Glomerular visceral epithelial cell (primary cell): ENCODE measurements around the gene LBHD2.

Experiments
- DNase-seq: peaks from one replicate; pipeline ENCODE4 v3.0.0-alpha.2; 2016; ENCODE audit errors: extremely low spot score

The LBHD2 gene

GRCh38 chr14:103091041-103091882 lies 7.3 kb downstream of the LBHD2 start:
- no peak for DNase-seq

DNA sequence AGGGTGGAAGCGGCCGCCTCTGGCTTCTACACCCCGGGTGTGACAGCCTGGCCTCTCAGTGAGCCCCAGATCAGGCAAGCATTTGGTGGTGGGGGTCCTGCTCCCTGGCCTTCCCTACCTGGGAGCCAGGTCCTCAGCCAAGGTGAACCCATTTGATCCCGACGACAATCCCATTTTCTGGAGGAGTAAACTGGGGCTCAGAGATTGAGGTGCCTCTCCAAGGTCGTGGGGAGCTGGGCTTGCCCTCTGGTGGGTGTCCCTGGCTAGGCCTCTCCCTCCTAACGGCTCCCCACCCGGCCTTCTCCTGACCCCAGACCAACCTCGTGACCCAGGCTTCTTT lies 7.8 kb downstream of the LBHD2 start:
- DNase-seq, result no peak

DNA sequence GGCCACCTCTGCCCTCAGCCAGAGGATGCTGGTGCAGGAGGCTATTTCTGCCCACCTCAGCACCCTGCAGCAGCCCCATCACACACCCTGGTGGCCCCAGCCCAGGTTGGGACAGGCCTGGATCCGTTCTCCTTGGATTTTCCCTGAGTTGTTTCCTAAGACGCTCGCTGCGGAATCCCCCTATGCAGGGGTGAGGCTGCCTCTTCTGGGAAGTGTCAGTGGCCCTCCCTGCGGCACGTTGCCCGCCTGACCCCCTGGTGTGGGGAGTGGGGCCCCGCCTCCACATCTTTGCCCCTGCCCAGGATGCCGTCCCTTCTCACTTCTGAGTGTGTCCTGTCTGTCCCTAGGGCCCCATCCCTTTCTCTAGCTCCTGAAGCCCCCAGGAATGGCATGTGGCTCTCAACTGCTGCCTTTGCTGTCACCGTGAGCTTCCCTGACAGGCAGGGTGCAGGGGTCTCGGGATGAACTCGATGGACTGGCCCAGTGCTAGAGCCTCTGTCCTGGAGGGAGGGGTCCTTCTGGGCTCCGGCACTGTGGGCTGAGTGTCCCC lies 9.9 kb downstream of the LBHD2 start:
- DNase-seq, result no peak

- peak; percentile 44 for DNase-seq
These were observed 10.6 kb downstream of the LBHD2 start, which contains the start of gene EXOC3L4 for GRCh38 chr14:103094406-103095209. Gene EXOC3L4 (plus strand): TSS chr14:103094725. CDS start chr14:103100220, 5,495 bp downstream.

GRCh38 chr14:103095210-103095778 lies 11.3 kb downstream of the LBHD2 start:
- no peak for DNase-seq

- no peak for DNase-seq
These were observed 12.4 kb downstream of the LBHD2 start for GRCh38 chr14:103096387-103096786.

DNA sequence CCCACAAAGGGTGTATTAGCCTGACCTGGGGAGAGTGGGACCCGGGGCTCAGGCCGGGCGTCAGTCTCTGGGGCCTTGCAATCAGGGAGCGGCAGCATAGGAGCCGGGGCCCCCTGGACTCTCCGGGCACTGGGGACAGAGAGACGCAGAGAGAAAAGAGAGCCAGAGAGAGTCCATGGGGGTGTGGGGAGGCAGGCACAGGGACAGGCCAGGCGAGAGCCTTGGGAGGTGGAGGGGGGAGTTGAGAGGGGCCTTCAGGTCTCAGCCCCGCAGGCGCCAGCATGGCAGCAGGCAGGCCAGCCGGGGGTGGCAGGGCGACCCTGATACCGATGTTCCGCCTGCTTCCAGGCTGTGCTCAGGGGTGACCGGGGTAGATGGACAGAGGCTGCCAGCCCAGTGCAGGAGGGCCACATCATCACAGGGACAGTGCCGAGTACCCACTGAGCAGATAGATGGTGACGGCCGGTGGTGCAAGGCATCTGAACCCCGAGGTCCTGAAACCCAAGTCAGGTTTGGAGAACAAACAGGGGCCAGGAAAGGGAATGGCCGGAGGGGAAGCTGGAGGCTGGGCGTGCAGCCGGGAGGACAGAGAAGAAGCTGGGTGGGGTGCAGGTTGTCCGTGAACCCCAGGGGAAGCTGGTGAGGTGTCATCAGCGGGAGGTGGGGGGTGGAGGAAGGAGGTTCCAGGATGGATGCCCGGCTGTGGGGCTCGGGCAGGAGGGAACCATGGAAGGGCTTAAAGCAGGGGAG lies 13.4 kb downstream of the LBHD2 start:
- no peak for DNase-seq

DNA sequence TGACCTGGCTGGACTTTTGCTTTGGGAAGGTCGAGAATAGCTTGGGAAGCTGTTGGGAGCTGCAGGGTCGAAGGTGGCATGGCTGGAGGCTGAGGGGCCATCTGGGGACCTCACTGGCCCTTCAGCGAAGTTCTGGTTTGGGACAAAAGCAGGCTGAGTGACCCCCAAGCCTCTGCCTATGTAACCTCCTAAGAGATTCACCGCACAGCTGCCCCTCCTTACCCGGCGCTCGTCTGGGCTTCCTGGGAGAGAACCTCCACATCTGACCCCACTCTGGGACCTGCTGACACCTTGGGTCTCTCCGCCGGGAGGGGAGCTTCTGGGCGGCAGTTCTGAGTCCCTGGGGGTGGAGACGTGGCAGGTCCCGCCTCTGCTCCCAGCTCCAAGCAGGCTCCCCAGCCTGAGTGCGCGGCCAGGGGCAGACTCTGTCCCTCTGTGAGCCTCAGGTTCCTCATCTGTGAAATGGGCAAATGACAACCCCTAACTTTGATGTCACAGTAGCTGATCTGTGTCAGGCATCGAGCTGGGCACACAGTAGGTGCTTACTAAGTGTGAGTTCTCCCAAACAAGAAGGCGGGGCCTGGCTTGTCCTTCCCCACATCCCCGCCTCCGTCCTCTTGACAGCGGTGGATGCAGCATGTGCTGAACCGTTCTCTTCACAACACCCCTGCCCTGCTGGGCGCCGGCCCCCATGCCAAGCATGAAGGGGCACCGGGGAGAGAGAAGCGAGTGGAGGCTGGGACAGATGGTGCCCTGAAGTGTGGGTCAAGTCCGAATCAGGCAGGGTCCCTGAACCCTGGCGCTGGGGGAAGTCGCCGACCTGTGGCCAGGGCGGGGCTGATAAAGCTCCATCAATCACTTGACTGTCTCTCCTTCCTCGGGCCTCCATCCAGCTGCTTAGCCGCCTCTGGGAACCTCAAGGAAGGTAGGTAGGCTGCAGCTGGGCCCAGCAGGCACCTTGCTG lies 14.3 kb downstream of the LBHD2 start:
- DNase-seq, result no peak

GRCh38 chr14:103099081-103099732 lies 15.2 kb downstream of the LBHD2 start:
- DNase-seq, result no peak

DNA sequence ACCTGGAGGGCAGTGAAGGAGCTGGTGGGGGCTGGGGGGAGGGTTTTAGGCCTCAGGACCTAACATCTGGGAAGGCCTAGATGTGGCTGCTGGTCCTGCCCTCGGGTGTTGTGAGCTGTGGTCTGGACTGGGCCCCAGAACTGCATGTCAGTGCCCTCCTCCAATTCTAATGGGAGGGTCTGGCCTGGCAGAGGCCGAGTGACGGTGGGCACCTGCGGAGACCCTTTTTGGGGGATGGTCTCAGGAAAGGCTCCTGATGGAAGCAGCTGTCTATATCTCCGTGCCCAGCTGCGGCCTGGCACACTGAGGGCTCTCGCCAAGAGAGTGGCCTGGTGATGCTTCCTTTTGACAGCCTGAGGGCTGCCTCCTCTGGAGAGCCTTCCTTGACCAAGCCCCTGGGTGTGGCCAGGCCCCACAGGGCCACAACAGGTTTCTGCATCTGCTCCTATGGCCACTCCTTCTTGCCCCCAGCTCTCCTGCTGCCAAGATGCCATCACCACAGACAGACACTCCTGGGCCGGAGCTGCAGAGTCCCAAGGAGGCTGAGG lies 15.8 kb downstream of the LBHD2 start:
- DNase-seq, result no peak

DNA sequence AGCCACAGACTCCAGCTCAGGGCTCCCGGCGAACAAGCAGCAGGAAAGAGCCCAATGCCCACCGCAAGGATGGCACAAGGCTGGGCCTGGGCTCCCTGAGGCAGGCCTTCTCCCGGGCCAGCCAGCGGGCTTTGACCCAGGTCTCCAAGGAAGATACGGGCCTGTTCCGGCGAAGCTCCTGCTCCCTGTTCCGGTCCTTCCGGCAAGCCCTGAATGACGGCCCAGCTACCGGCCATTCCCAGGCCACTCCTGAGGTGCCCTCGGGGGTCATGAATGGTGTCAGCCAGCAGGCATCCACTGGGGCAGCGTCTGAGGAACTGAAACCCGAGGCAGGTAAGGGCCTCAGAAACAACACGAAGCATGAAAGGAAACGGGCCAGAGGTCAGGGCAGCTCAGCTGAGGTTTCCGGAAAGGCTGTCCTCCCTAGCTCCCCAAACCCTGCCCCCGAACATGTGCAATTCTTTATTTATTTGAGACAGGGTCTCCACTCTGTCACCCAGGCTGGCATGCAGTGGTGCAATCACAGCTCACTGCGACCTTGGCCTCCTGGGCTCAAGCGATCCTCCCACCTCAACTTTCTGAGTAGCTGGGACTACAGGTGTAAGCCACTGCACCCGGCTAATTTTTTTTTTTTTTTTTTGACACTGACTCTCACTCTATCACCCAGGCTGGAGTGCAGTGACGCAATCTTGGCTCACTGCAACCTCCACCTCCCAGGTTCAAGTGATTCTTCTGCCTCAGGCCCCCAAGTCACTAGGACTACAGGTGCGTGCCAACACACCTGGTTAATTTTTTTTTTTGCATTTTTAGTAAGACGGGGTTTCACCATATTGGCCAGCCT lies 16.5 kb downstream of the LBHD2 start:
- no peak for DNase-seq

GRCh38 chr14:103101257-103101962 lies 17.4 kb downstream of the LBHD2 start:
- no peak for DNase-seq

- no peak for DNase-seq
These were observed 18.1 kb downstream of the LBHD2 start for GRCh38 chr14:103101963-103102688.

GRCh38 chr14:103102689-103103260 lies 18.8 kb downstream of the LBHD2 start:
- no peak for DNase-seq

DNA sequence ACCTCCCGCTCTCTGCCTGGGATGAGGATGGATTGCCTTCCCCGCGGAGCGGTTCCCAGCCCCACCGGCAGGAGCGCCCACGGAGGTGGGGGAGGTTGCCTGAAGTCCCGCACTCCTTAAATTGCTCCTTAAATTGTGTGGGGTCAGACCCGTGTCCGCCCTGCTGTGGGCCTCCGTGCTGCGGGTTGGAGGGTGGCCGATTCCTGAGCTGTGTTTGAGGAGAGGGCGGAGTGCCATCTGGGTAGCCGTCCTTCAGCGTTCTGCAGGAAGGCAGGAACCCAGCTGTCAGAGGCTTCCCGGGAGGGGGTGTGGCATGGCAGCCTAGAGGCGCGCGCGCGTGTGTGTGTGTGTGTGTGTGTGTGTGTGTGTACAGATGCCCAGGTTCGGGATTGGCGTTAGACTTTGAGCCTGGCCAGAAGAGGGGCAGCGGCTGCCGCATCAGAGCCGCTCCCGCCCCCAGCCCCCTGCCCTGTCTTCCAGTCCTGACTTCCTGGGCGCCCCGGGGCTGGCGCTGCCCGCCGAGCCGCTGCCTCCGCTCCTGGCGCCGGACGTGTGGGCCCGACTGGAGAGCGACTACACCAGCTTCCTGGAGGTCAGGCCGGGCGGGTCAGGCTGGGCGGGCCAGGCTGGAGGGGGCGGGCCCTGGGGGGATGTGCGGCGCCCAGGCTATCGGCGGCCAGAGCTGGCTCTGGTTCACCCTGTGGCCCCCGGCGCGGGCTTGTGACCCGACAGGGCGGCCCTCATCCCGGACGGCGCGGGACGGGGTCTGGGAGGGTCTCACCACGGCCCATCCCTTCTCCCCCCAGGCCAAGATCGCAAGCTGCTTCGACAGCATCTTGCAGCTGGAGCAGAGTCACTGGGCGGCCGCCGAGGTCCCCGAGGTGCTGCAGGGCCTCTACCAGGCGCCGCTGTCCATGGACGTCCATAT lies 19.7 kb downstream of the LBHD2 start:
- peak; percentile 81 for DNase-seq

GRCh38 chr14:103104389-103104653 lies 20.3 kb downstream of the LBHD2 start:
- no peak for DNase-seq
